T-cell (primary cell): ENCODE measurements around the gene IDH3A. TPM values are rescaled to one million over a fixed set of nuclear protein-coding genes. Genes with fewer than 3 reads are reported as not detected.

Experiments
- ATAC-seq, 4 experiments: fragments of 200-7000 bp in 3 of 4; fragments of 150-1000 bp in 1 of 4; cut with Tn5 transposase; replicated peaks in 1 of 4; 1 replicate in 3 of 4; 2 replicates in 1 of 4; pipeline ENCODE4 v1.10.0; 2021; ENCODE audit warnings: moderate library complexity in 3 of 4, mild to moderate bottlenecking in 2 of 4, moderate number of reproducible peaks in 1 of 4
- CTCF ChIA-PET, 2 donors: fragments of 300-600 bp; sonication (Branson Sonifier 250); formaldehyde crosslinking; loops; one replicate each; lab custom pipeline; 2022; ENCODE audit warnings: antibody characterized with exemption in 2 of 2; lab: Charles Lee
- POLR2A ChIA-PET, 2 donors: fragments of 300-600 bp; sonication (Branson Sonifier 250); formaldehyde crosslinking; loops; one replicate each; lab custom pipeline; 2022; ENCODE audit warnings: antibody characterized with exemption in 2 of 2; lab: Charles Lee
- DNase-seq, 35 experiments: peaks; one replicate each; pipeline versions ENCODE4 v3.0.0 to v3.0.0-alpha.2; 2013 to 2023
- H3K27ac ChIP-seq: one replicate; pipeline ENCODE4 v1.5.1; 2013; ENCODE audit warnings: low read length
- H3K27me3 ChIP-seq, 2 experiments: replicated peaks in 1 of 2; 1 replicate in 1 of 2; 2 replicates in 1 of 2; pipeline versions ENCODE4 v1.6.1 to v1.7.0; 2013; ENCODE audit warnings: low read length in 1 of 2, mixed read lengths in 1 of 2; ENCODE audit not compliant: control insufficient read depth in 2 of 2, insufficient read depth in 2 of 2; ENCODE audit errors: extremely low read depth in 1 of 2
- H3K36me3 ChIP-seq, 2 donors: 1 replicate in 1 of 2; 2 replicates in 1 of 2; pipeline versions ENCODE4 v1.6.1 to v1.7.0; 2013; ENCODE audit warnings: low read length in 1 of 2; ENCODE audit not compliant: control insufficient read depth in 2 of 2, insufficient read depth in 1 of 2; ENCODE audit errors: extremely low read depth in 1 of 2
- H3K4me1 ChIP-seq, 2 experiments: 1 replicate in 1 of 2; 2 replicates in 1 of 2; pipeline versions ENCODE4 v1.6.1 to v1.7.0; 2013; ENCODE audit warnings: low read length in 2 of 2, mixed read lengths in 1 of 2; ENCODE audit not compliant: insufficient read depth in 2 of 2, control insufficient read depth in 1 of 2; ENCODE audit errors: extremely low read depth in 1 of 2
- H3K4me3 ChIP-seq, 2 donors: 1 replicate in 1 of 2; 2 replicates in 1 of 2; pipeline versions ENCODE4 v1.5.1 to v1.7.0; 2013; ENCODE audit warnings: mild to moderate bottlenecking in 2 of 2, low read length in 1 of 2, moderate library complexity in 1 of 2; ENCODE audit not compliant: control insufficient read depth in 1 of 2; ENCODE audit errors: extremely low read depth in 1 of 2
- H3K9me3 ChIP-seq: 2 replicates; pipeline ENCODE4 v1.7.0; 2013
- H3K27ac Mint-ChIP-seq, 2 donors: one replicate each; pipeline ENCODE4 v1.8.0; 2020 to 2021; ENCODE audit warnings: mild to moderate bottlenecking in 2 of 2, mixed read lengths in 2 of 2
- H3K27me3 Mint-ChIP-seq, 2 donors: one replicate each; pipeline ENCODE4 v1.8.0; 2021 to 2022; ENCODE audit warnings: mixed read lengths in 2 of 2
- H3K36me3 Mint-ChIP-seq: one replicate; pipeline ENCODE4 v1.8.0; 2021; ENCODE audit warnings: mixed read lengths
- H3K4me1 Mint-ChIP-seq, 3 donors: one replicate each; pipeline ENCODE4 v1.8.0; 2020 to 2022; ENCODE audit warnings: mixed read lengths in 3 of 3, mild to moderate bottlenecking in 1 of 3
- H3K4me3 Mint-ChIP-seq, 3 donors: one replicate each; pipeline ENCODE4 v1.8.0; 2020 to 2022; ENCODE audit warnings: mild to moderate bottlenecking in 3 of 3, mixed read lengths in 3 of 3, moderate library complexity in 3 of 3
- H3K9me3 Mint-ChIP-seq, 3 donors: one replicate each; pipeline ENCODE4 v1.8.0; 2020 to 2022; ENCODE audit warnings: mixed read lengths in 3 of 3
- WGBS: methylation state at CpG from one replicate; pipeline ENCODE4 v1.1.5; 2013; ENCODE audit warnings: missing lambda C conversion rate; ENCODE audit not compliant: insufficient coverage; 5-methylcytosine and 5-hydroxymethylcytosine counted together
- total RNA-seq, 35 experiments: library from RNA in 6 of 35; stranded (reverse) in 6 of 35; fragments of 120-200 nt in 1 of 35; gene quantifications; one replicate each; pipeline versions ENCODE4 v1.2.1 to v1.2.4 and lab custom pipeline; 2013 to 2026

Gene IDH3A
- total RNA-seq, 5 donors from 2014 or later (not counting 1 experiment from before 2014, with no cell fraction given): 40.3 to 64.7 (median 48.5) TPM

DNA sequence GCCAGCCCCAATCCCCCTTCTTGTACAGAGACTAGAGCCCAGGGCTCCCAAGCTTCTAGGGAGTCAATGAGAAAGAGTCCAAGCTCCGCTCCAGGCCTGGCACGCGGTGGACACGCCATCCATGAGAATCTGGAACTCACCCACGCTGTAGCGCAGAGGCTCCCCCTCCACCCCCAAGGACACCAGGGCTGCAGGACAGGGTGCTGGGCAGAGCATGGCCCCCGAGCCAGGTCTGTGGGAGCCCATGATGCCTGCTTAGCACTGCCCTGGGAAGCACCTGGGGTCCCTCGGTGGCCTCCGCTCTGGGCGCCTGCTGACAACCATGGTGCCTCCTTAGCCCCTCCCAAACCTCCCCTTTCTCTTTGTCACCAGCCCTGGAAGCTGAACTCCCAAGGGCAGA lies 56.7 kb downstream of the IDH3A start:
- no peaks in the 10 kb centered on the region for H3K27me3 Mint-ChIP-seq
- Histone ChIP-seq H3K4me1 (no peaks in the 10 kb centered on the region), H3K36me3 (no peaks in the 10 kb centered on the region), H3K9me3 (no peaks in the 10 kb centered on the region), H3K27ac (no peak overlapping the region), H3K27me3 (peaks cover 0 to 14% of the 10 kb centered on the region in 2 experiments), H3K4me3 (no peak overlapping the region)
- no peak overlapping the region for H3K27ac Mint-ChIP-seq
- ATAC-seq (no peak), DNase-seq (peak in 1 of 35 experiments; percentile 4)
- CTCF ChIA-PET: interaction anchor here in 1 of 2 donors (1.1 kb wide), 1 partner anchor 97 kb away, joined by 3 read pairs; no protein-coding TSS in a partner anchor
- 89% methylated on average over 10 of the region's 10 CpGs for WGBS
- no peaks in the 10 kb centered on the region for H3K9me3 Mint-ChIP-seq
- no peaks in the 10 kb centered on the region for H3K4me1 Mint-ChIP-seq
- no peaks in the 10 kb centered on the region for H3K36me3 Mint-ChIP-seq
- POLR2A ChIA-PET: interaction anchor here in 1 of 2 donors (0.6 kb wide), 1 partner anchor 91 kb away, joined by 3 read pairs; no protein-coding TSS in a partner anchor
- no peak overlapping the region for H3K4me3 Mint-ChIP-seq

DNA sequence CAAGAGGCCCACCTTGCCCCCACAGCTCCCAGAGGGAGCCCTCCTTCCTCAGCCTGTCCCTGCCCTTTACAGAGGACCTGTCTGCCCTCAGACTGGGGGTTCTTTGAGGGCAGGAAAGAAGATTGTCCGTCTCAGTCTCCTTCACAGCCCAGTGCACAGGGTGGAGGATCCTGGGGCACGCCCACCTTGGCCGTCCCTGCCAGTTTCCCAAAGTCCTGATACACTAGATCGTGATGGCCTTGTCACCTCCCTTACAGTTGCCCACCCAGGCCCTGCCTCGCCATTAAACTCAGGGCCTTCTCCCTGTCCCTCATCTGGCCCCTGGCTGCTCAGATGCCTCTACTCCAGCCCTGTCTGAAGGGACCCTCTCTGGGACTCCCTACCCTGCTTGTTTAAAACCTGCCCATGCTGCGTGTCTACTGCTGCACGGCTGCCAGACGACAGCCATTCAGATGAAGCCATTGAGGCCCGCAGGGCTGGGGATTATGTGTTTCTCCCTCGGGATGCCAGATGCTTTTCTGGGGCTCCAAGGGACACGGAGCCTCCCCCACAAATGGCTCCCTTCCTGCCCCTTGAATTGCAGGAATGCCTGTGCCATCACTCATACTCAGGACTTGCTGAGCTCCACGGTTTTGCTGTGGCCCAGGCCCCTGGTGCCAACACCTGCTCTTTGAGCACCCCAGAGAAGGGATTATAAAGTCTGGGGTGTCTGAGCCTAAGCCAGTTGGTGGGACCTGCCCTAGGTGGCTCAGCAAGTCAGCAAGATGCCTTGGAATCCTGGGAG lies 57.4 kb downstream of the IDH3A start:
- no peaks in the 10 kb centered on the region for H3K9me3 ChIP-seq
- CTCF ChIA-PET: interaction anchor here (0.5 to 1.1 kb wide), 2 partner anchors 98 to 197 kb away, joined by 3 to 8 read pairs; no protein-coding TSS in a partner anchor
- Mint-ChIP-seq H3K4me3 (no peak overlapping the region), H3K27ac (no peak overlapping the region), H3K27me3 (no peaks in the 10 kb centered on the region), H3K9me3 (no peaks in the 10 kb centered on the region), H3K36me3 (no peaks in the 10 kb centered on the region), H3K4me1 (no peaks in the 10 kb centered on the region)
- POLR2A ChIA-PET: no interaction called here
- no peaks in the 10 kb centered on the region for H3K36me3 ChIP-seq
- DNase-seq: peak in 1 of 35 experiments; percentile 2
- no peaks in the 10 kb centered on the region for H3K4me1 ChIP-seq
- 82% methylated on average over 12 of the region's 12 CpGs for WGBS
- no peak for ATAC-seq
- H3K4me3 ChIP-seq: no peak overlapping the region
- no peak overlapping the region for H3K27ac ChIP-seq
- H3K27me3 ChIP-seq: peaks cover 0 to 15% of the 10 kb centered on the region in 2 experiments

DNA sequence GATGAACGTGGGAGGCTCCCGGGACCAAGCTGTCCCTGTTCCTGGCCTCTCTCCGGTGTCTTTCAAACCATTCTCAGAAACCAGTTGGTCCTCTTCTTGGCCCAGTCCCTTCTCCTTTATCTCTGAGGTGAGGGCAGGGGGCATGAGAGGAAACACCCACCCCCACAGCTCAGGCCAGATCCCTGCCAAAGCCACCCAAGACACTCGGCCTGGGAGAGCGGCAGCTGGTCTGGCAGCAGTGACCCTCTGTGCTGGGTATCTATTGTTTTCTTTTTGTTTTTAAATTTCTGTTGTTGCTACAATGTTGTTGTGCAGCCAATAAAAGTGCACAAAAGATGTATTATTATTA lies 57.9 kb downstream of the IDH3A start:
- no peaks in the 10 kb centered on the region for H3K27me3 Mint-ChIP-seq
- Histone ChIP-seq H3K27me3 (peaks cover 0 to 18% of the 10 kb centered on the region in 2 experiments), H3K27ac (no peak overlapping the region), H3K4me1 (no peaks in the 10 kb centered on the region), H3K4me3 (no peak overlapping the region), H3K9me3 (no peaks in the 10 kb centered on the region), H3K36me3 (no peaks in the 10 kb centered on the region)
- 100% methylated on average over 1 of the region's 5 CpGs for WGBS
- H3K9me3 Mint-ChIP-seq: no peaks in the 10 kb centered on the region
- no peak for ATAC-seq
- no peak for DNase-seq
- no peak overlapping the region for H3K27ac Mint-ChIP-seq
- no peaks in the 10 kb centered on the region for H3K4me1 Mint-ChIP-seq
- H3K4me3 Mint-ChIP-seq: no peak overlapping the region
- H3K36me3 Mint-ChIP-seq: no peaks in the 10 kb centered on the region
- CTCF ChIA-PET: no interaction called here
- POLR2A ChIA-PET: no interaction called here

DNA sequence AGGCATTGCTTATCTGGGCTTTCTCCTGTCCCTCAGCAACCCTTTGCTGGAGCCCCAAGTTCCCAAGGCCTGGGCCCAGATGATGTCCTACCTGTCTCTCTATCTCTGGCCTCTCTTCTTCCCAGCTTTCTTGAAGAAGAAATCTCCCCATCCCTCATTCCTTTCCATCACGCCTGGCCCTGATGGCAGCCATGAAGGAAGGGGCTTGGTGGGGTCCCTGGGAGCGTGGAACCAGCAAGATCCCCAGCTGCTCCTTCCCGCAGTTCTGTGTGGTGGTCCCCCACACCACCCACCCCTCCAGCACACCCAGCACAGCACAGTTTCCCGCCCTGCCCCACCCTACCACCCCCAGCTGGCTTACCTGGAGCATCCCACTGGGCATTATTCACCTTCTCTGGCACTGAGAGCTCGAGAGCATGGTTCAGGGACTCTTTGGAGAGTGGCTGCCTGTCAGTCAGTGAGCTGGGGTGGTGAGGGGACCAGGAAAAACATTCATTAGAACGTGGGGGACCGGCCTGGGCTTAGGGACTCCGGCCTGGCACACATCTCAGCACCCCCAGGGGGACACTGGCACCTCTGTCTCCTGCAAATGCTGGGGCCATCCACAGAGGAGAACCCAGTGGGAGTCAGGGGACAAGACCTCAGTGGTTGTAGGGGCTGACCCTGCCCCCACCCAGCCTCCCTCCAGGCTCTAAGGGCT lies 58.6 kb downstream of the IDH3A start:
- Mint-ChIP-seq H3K9me3 (no peaks in the 10 kb centered on the region), H3K36me3 (no peaks in the 10 kb centered on the region), H3K4me1 (no peaks in the 10 kb centered on the region), H3K27ac (no peak overlapping the region), H3K4me3 (no peak overlapping the region), H3K27me3 (peaks cover 0 to 3% of the 10 kb centered on the region in 2 donors)
- Histone ChIP-seq H3K27me3 (peaks cover 0 to 23% of the 10 kb centered on the region in 2 experiments), H3K9me3 (no peaks in the 10 kb centered on the region), H3K36me3 (no peaks in the 10 kb centered on the region), H3K27ac (no peak overlapping the region), H3K4me3 (no peak overlapping the region), H3K4me1 (no peaks in the 10 kb centered on the region)
- ChIA-PET CTCF (no interaction called here), POLR2A (no interaction called here)
- ATAC-seq (no peak), DNase-seq (peak in 1 of 35 experiments; percentile 3)
- 100% methylated on average over 1 of the region's 8 CpGs for WGBS

DNA sequence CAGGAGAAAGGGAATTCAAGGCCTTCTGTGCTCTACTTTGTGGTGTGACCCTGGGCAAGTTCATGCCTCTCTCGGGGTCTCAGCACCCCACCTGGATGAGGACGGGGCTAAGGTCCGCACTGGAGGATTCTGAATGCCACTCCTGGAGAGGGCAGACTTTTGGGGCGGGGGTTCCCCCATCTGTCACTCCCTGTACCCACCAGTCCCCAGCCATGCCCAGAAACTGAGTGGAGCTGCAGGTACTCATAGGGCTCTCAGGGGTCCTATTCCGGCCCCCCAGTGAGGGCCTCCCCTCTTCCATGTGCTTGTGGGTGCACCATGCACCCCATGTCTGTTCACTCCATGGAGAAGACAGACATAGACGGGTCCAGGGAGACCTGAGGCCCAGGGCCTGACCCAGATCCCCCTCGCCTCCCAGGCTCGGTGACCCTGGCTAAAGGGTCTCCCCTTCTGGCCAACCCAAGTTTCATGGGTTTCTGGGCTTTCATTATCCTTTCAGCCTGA lies 59.2 kb downstream of the IDH3A start:
- H3K4me3 ChIP-seq: no peak overlapping the region
- Mint-ChIP-seq H3K4me1 (no peaks in the 10 kb centered on the region), H3K4me3 (no peak overlapping the region), H3K27ac (no peak overlapping the region), H3K9me3 (no peaks in the 10 kb centered on the region), H3K27me3 (peaks cover 3 to 8% of the 10 kb centered on the region in 2 donors), H3K36me3 (no peaks in the 10 kb centered on the region)
- peak in 1 of 35 experiments; percentile 3 for DNase-seq
- ChIA-PET POLR2A (no interaction called here), CTCF (no interaction called here)
- no peaks in the 10 kb centered on the region for H3K36me3 ChIP-seq
- H3K27ac ChIP-seq: no peak overlapping the region
- WGBS: 76% methylated on average over 8 of the region's 8 CpGs
- H3K27me3 ChIP-seq: peaks cover 0 to 28% of the 10 kb centered on the region in 2 experiments
- no peaks in the 10 kb centered on the region for H3K9me3 ChIP-seq
- ATAC-seq: no peak
- no peaks in the 10 kb centered on the region for H3K4me1 ChIP-seq

DNA sequence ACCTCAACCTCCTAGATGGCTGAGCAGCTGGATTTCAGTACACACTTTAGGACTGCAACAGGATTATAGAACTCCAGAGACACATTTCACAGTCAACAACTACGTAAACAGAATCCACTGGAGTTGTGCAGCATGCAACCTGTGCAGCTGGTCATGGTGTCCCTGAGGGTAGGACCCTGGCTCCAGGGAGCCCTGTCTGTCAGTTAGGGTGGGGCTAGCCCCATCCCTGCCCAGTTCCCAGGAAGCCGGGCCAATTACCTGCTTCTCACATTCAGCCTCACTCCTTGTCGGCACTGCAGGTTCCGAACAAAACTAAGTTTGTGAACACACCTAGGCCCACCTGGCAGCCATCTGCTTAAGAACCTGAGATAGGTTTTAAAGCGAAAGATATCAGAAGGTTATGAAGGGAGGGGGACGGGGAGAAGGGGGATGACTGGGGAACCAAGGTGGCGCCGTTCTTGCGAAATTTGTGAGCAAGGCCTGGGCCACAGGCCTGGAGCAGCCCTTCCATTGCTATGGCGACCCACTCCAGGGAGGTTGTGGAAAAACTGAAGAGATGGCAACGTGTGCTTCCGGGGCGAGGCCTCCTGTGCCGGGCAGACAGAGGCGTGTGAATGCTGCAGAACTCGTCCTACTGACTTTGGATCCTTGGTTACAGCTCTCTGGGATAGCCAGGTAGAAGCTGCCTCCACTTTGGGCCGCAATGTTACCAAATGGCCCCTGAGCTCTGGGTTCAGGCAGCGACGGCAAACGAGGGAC lies 59.9 kb downstream of the IDH3A start:
- no peak for ATAC-seq
- Mint-ChIP-seq H3K4me1 (no peaks in the 10 kb centered on the region), H3K36me3 (no peaks in the 10 kb centered on the region), H3K27me3 (peaks cover 3 to 8% of the 10 kb centered on the region in 2 donors), H3K9me3 (no peaks in the 10 kb centered on the region), H3K27ac (no peak overlapping the region), H3K4me3 (no peak overlapping the region)
- no peaks in the 10 kb centered on the region for H3K4me1 ChIP-seq
- peak in 1 of 35 experiments; percentile 1 for DNase-seq
- H3K9me3 ChIP-seq: no peaks in the 10 kb centered on the region
- H3K27ac ChIP-seq: no peak overlapping the region
- peaks cover 0 to 33% of the 10 kb centered on the region in 2 experiments for H3K27me3 ChIP-seq
- ChIA-PET CTCF (no interaction called here), POLR2A (no interaction called here)
- WGBS: 87% methylated on average over 17 of the region's 20 CpGs
- no peak overlapping the region for H3K4me3 ChIP-seq
- no peaks in the 10 kb centered on the region for H3K36me3 ChIP-seq
